Smooth muscle cell (in vitro differentiated cells): ENCODE results near the gene GPATCH4. TPM values are rescaled to one million over a fixed set of nuclear protein-coding genes. Genes with fewer than 3 reads are reported as not detected.

Experiments
- DNase-seq: peaks from one replicate; lab custom pipeline; 2025; ENCODE audit not compliant: unreplicated experiment; lab: John Stamatoyannopoulos, UW
- H2AFZ ChIP-seq: fragments of 200-600 bp; sonication (generic); 2 replicates; pipeline ENCODE4 v1.6.0; 2016; ENCODE audit warnings: antibody characterized with exemption, low read depth, mild to moderate bottlenecking
- H3F3A ChIP-seq: fragments of 200-600 bp; sonication (generic); 2 replicates; pipeline ENCODE4 v1.6.0; 2017; ENCODE audit warnings: antibody characterized with exemption, low read depth
- H3K27ac ChIP-seq: fragments of 200-600 bp; sonication (generic); 2 replicates; pipeline ENCODE4 v1.5.1; 2016; ENCODE audit warnings: low read depth, mild to moderate bottlenecking
- H3K27me3 ChIP-seq: fragments of 200-600 bp; sonication (generic); 2 replicates; pipeline ENCODE4 v1.6.1; 2016; ENCODE audit warnings: low read depth, mild to moderate bottlenecking
- H3K36me3 ChIP-seq: fragments of 200-600 bp; sonication (generic); 2 replicates; pipeline ENCODE4 v1.5.1; 2016; ENCODE audit warnings: low read depth
- H3K4me1 ChIP-seq: fragments of 200-600 bp; sonication (generic); 2 replicates; pipeline ENCODE4 v1.5.1; 2016; ENCODE audit warnings: low read depth
- H3K4me2 ChIP-seq: fragments of 200-600 bp; sonication (generic); 2 replicates; pipeline ENCODE4 v1.6.0; 2016; ENCODE audit warnings: mild to moderate bottlenecking
- H3K4me3 ChIP-seq: fragments of 200-600 bp; sonication (generic); 2 replicates; pipeline ENCODE4 v1.5.1; 2016; ENCODE audit warnings: mild to moderate bottlenecking
- H3K79me2 ChIP-seq: fragments of 200-600 bp; sonication (generic); 2 replicates; pipeline ENCODE4 v1.6.0; 2016; ENCODE audit warnings: low read depth, mild to moderate bottlenecking
- H3K9ac ChIP-seq: fragments of 200-600 bp; sonication (generic); 2 replicates; pipeline ENCODE4 v1.6.0; 2016; ENCODE audit warnings: low read depth
- H3K9me3 ChIP-seq: fragments of 200-600 bp; sonication (generic); replicated peaks from 2 replicates; pipeline ENCODE4 v1.5.1; 2016; ENCODE audit warnings: low read depth
- H4K20me1 ChIP-seq: fragments of 200-600 bp; sonication (generic); 2 replicates; pipeline ENCODE4 v1.6.0; 2016; ENCODE audit warnings: low read depth
- CTCF ChIP-seq: fragments of 200-600 bp; sonication (generic); IDR thresholded peaks from 2 replicates; pipeline ENCODE4 v1.5.1; 2017; ENCODE audit warnings: borderline replicate concordance, mild to moderate bottlenecking, antibody characterized with exemption; ENCODE audit not compliant: insufficient read depth, poor library complexity, severe bottlenecking
- WGBS: methylation state at CpG from one replicate; pipeline ENCODE4 v1.1.7; 2016; ENCODE audit warnings: low lambda C conversion rate; 5-methylcytosine and 5-hydroxymethylcytosine counted together
- polyA plus RNA-seq: library from polyadenylated mRNA; unstranded; fragments of >200 nt; fragmentation: Nextera tagmentation; extraction: Ambion mirVana; gene quantifications from 2 replicates; pipeline ENCODE4 v1.2.1, GENCODE V29; 2016
- total RNA-seq: library from RNA; depleted of rRNA; stranded (reverse); fragments of >200 nt; gene quantifications from 2 replicates; pipeline ENCODE4 v1.2.3, GENCODE V29; 2014

The GPATCH4 gene
- total and polyA plus RNA-seq, 2 experiments from 2014 or later = 11.9 to 19.9 TPM

- Histone ChIP-seq H3K4me3 (no peak overlapping the region), H3F3A (no peaks in the 10 kb centered on the region), H3K9me3 (no peaks in the 10 kb centered on the region), H3K9ac (no peak overlapping the region), H3K36me3 (no peaks in the 10 kb centered on the region), H2AFZ (no peak overlapping the region), H3K79me2 (no peaks in the 10 kb centered on the region), H3K27me3 (peaks cover 94% of the 10 kb centered on the region), H3K4me1 (peaks cover 6% of the 10 kb centered on the region), H3K27ac (no peak overlapping the region), H4K20me1 (peaks cover 12% of the 10 kb centered on the region), H3K4me2 (no peak overlapping the region)
- TF ChIP-seq CTCF = no peak
- 71% methylated on average over 45 of the region's 51 CpGs for WGBS
- DNase-seq = no peak
Observed at GRCh38 chr1:156646738-156647211, 45.5 kb upstream of the GPATCH4 start.

- Histone ChIP-seq H4K20me1 (peaks cover 12% of the 10 kb centered on the region), H3K4me3 (no peak overlapping the region), H3K4me1 (peaks cover 14% of the 10 kb centered on the region), H3K79me2 (no peaks in the 10 kb centered on the region), H3K9me3 (no peaks in the 10 kb centered on the region), H3K9ac (no peak overlapping the region), H3K36me3 (no peaks in the 10 kb centered on the region), H3F3A (no peaks in the 10 kb centered on the region), H3K27me3 (peaks cover 97% of the 10 kb centered on the region), H3K27ac (no peak overlapping the region), H2AFZ (no peak overlapping the region), H3K4me2 (no peak overlapping the region)
- DNase-seq = no peak
- 86% methylated on average over 1 of the region's 1 CpG for WGBS
- TF ChIP-seq CTCF = no peak
Observed at GRCh38 chr1:156645666-156646065, 44.4 kb upstream of the GPATCH4 start.

- Histone ChIP-seq H3K4me1 (peaks cover 14% of the 10 kb centered on the region), H3K27me3 (peaks cover 95% of the 10 kb centered on the region)
- 84% methylated on average over 3 of the region's 3 CpGs for WGBS
Observed at GRCh38 chr1:156645056-156645455, 43.8 kb upstream of the GPATCH4 start.

More at GRCh38 chr1:156645056-156645455, 43.8 kb upstream of the GPATCH4 start:
- DNase-seq = no peak
- Histone ChIP-seq H3K9ac (no peak overlapping the region), H3F3A (no peaks in the 10 kb centered on the region), H3K27ac (no peak overlapping the region), H3K9me3 (no peaks in the 10 kb centered on the region), H3K36me3 (no peaks in the 10 kb centered on the region), H2AFZ (no peak overlapping the region), H3K4me2 (no peak overlapping the region), H3K4me3 (no peak overlapping the region), H4K20me1 (peaks cover 12% of the 10 kb centered on the region), H3K79me2 (no peaks in the 10 kb centered on the region)
- no peak for TF ChIP-seq CTCF
